HG02642 (cell line): ENCODE data around the gene FKBP2.

ENCODE experiments used
- ATAC-seq: cut with Tn5 transposase; IDR thresholded peaks from one replicate; pipeline ENCODE4 v1.9.1; 2021; ENCODE audit warnings: mild to moderate bottlenecking; ENCODE audit not compliant: unreplicated experiment, poor library complexity

Gene FKBP2

GRCh38 chr11:64260147-64260708 is 19.3 kb downstream of the FKBP2 start:
- ATAC-seq: no peak

GRCh38 chr11:64261556-64262080 is 20.7 kb downstream of the FKBP2 start:
- no peak for ATAC-seq

- ATAC-seq: no peak
Measured at GRCh38 chr11:64262271-64263002, 21.5 kb downstream of the FKBP2 start.

- no peak for ATAC-seq
Measured at GRCh38 chr11:64263021-64263946, 22.4 kb downstream of the FKBP2 start.

GRCh38 chr11:64263947-64264317 is 23.0 kb downstream of the FKBP2 start:
- no peak for ATAC-seq

GRCh38 chr11:64264371-64264852 is 23.5 kb downstream of the FKBP2 start:
- no peak for ATAC-seq

- ATAC-seq: no peak
Measured at GRCh38 chr11:64265176-64266160, 24.6 kb downstream of the FKBP2 start.

GRCh38 chr11:64266339-64266738 is 25.4 kb downstream of the FKBP2 start:
- no peak for ATAC-seq

- no peak for ATAC-seq
Measured at GRCh38 chr11:64267207-64267945, 26.5 kb downstream of the FKBP2 start.

GRCh38 chr11:64268025-64268892 is 27.4 kb downstream of the FKBP2 start:
- ATAC-seq: no peak

- ATAC-seq: peak; percentile 10
Measured at GRCh38 chr11:64268893-64269539, 28.1 kb downstream of the FKBP2 start.

- ATAC-seq: peak; percentile 74
Measured at GRCh38 chr11:64269540-64270220, 28.8 kb downstream of the FKBP2 start.

- ATAC-seq: no peak
Measured at GRCh38 chr11:64275031-64275800, 34.3 kb downstream of the FKBP2 start.

GRCh38 chr11:64275841-64276240 is 34.9 kb downstream of the FKBP2 start:
- no peak for ATAC-seq

- no peak for ATAC-seq
Measured at GRCh38 chr11:64276653-64277431, 35.9 kb downstream of the FKBP2 start.
